ENCODE results near the gene PRKCE. TPM values are rescaled to one million over a fixed set of nuclear protein-coding genes. Genes with fewer than 3 reads are reported as not detected.

Gene PRKCE
- total RNA-seq, 1 experiment from 2014 or later = 1.3 TPM

DNA sequence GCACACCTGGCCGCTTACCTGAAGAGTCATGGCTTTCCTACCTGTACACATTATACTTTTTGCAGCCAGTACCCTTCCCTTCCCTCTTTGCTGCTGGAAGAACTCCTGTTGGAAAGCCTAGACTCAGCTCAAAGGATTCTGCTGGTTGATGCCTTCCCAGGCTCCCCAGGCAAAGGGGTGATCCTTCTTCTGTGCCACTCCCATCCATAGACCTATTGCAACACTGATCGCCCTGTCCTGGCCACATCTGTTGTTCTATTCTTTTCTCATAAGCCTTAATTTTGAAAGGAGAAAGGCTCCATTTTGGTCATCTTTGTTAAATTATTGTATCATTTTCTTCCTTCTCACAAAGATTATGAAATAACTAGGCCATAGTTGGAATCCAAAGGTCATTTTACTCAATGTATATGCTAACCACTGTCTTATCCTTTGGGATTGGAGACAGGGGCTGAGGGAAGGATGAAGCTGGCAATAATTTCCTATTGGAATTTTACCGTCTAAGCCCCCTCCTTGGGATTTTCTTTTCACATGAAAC lies 3.4 kb upstream of the PRKCE start:
- TF ChIP-seq, protein P1, sequence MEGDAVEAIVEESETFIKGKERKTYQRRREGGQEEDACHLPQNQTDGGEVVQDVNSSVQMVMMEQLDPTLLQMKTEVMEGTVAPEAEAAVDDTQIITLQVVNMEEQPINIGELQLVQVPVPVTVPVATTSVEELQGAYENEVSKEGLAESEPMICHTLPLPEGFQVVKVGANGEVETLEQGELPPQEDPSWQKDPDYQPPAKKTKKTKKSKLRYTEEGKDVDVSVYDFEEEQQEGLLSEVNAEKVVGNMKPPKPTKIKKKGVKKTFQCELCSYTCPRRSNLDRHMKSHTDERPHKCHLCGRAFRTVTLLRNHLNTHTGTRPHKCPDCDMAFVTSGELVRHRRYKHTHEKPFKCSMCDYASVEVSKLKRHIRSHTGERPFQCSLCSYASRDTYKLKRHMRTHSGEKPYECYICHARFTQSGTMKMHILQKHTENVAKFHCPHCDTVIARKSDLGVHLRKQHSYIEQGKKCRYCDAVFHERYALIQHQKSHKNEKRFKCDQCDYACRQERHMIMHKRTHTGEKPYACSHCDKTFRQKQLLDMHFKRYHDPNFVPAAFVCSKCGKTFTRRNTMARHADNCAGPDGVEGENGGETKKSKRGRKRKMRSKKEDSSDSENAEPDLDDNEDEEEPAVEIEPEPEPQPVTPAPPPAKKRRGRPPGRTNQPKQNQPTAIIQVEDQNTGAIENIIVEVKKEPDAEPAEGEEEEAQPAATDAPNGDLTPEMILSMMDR (conservative IDR thresholded peaks at IDR 0.05) = no peak
- peaks cover 87% of the 10 kb centered on the region for H3K27me3 Mint-ChIP-seq (ENCODE audit: low read depth)

More for the DNA sequence above, 3.4 kb upstream of the PRKCE start:
- Histone ChIP-seq H2BK120ac (ENCODE audit: low read depth, low read length, poor library complexity, severe bottlenecking) (no peak overlapping the region), H4K91ac (ENCODE audit: insufficient read length, low read depth, low read length) (no peak overlapping the region), H3K4ac (ENCODE audit: low read depth, low read length) (no peak overlapping the region), H3K56ac (ENCODE audit: insufficient read length, low read depth, low read length) (no peak overlapping the region), H3K27ac (ENCODE audit: insufficient read length, low read depth, low read length) (no peak overlapping the region), H3K79me1 (ENCODE audit: insufficient read depth, low read depth, low read length, poor library complexity, severe bottlenecking) (no peaks in the 10 kb centered on the region), H3K79me2 (ENCODE audit: insufficient read depth, low read length) (no peaks in the 10 kb centered on the region), H2BK15ac (ENCODE audit: low read depth, low read length) (no peak overlapping the region), H2AK5ac (ENCODE audit: insufficient read length, low read length) (no peak overlapping the region), H2BK12ac (ENCODE audit: insufficient read length, low read depth, low read length) (no peak overlapping the region), H3K4me1 (ENCODE audit: insufficient read depth, low read length) (no peaks in the 10 kb centered on the region), H2AFZ (ENCODE audit: low read length) (no peak overlapping the region), H3K14ac (ENCODE audit: insufficient read depth, low read length) (no peak overlapping the region), H3K18ac (ENCODE audit: insufficient read length, low read depth, low read length) (no peak overlapping the region), H3K9me3 (ENCODE audit: control insufficient read depth, low read depth, low read length) (no peaks in the 10 kb centered on the region), H3K23me2 (ENCODE audit: insufficient read length, low read depth, low read length, poor library complexity, severe bottlenecking) (peaks cover 28% of the 10 kb centered on the region), H3K27me3 (ENCODE audit: insufficient read depth, low read length) (peaks cover 32% of the 10 kb centered on the region), H3K4me2 (ENCODE audit: insufficient read depth, insufficient read length, low read length) (no peak overlapping the region), H4K5ac (ENCODE audit: insufficient read length, low read depth, low read length) (no peak overlapping the region), H3K23ac (ENCODE audit: insufficient read length, low read depth, low read length) (no peak overlapping the region), H4K8ac (replicated peaks; ENCODE audit: insufficient read length, low read depth, low read length) (no peak overlapping the region), H4K20me1 (ENCODE audit: control insufficient read depth, insufficient read depth, insufficient read length) (peaks cover 3% of the 10 kb centered on the region), H3T11ph (ENCODE audit: low read length) (no peak overlapping the region), H2BK20ac (ENCODE audit: low read depth, low read length, poor library complexity, severe bottlenecking) (no peak overlapping the region), H2BK5ac (ENCODE audit: insufficient read length, low read length) (no peak overlapping the region), H3K9ac (ENCODE audit: extremely low read depth, insufficient read length, low read length) (no peak overlapping the region)
- Mint-ChIP-seq H3K36me3 (ENCODE audit: insufficient read depth in 1 of 3, low read depth in 3 of 3) (no peaks in the 10 kb centered on the region; a peak in 1 of 7 replicates), H3K27ac (no peak overlapping the region), H3K4me1 (peaks cover 20 to 24% of the 10 kb centered on the region in 2 experiments), H3K4me3 (no peak overlapping the region), H3K9me3 (no peaks in the 10 kb centered on the region; a peak in 1 of 5 replicates)
- no peak for DNase-seq
- WGBS (ENCODE audit: extremely low coverage, insufficient read length, low lambda C conversion rate) = no CpG with 5 or more reads among the region's 3 CpGs
